T-helper 1 cell treated with Interleukin-12 subunit alpha and Interleukin-12 subunit beta and Interleukin-4 antibody, amounts not matched to agents 30 ng/mL and 1 ng/mL, for 36 hours (primary cell): ENCODE results near the gene ITGBL1. TPM values are rescaled to one million over a fixed set of nuclear protein-coding genes. Genes with fewer than 3 reads are reported as not detected.

Source experiments
- intact Hi-C: fragments of 100-400 bp; cut with micrococcal nuclease; formaldehyde crosslinking; loops from one replicate; pipeline ENCODE4 v1.15.1; 2024
- total RNA-seq: library from RNA; stranded (reverse); gene quantifications from 2 replicates; pipeline ENCODE4 v1.2.3, GENCODE V29; 2022

ITGBL1 gene
- total RNA-seq, 1 donor from 2014 or later, result not detected

- intact Hi-C loops, result no loop called here
Measured at GRCh38 chr13:101738336-101738735, 285.9 kb downstream of the ITGBL1 start.

- intact Hi-C loops, result no loop called here
Measured at GRCh38 chr13:101739382-101740178, 287.1 kb downstream of the ITGBL1 start.

GRCh38 chr13:101746513-101746912, 294.0 kb downstream of the ITGBL1 start:
- intact Hi-C loops, result no loop called here

GRCh38 chr13:101747039-101747438, 294.6 kb downstream of the ITGBL1 start:
- intact Hi-C loops, result no loop called here

GRCh38 chr13:101749584-101749983, 297.1 kb downstream of the ITGBL1 start:
- intact Hi-C loops, result no loop called here

GRCh38 chr13:101751488-101751887, 299.0 kb downstream of the ITGBL1 start:
- intact Hi-C loops, result no loop called here

GRCh38 chr13:101752432-101752831, 300.0 kb downstream of the ITGBL1 start:
- intact Hi-C loops, result no loop called here

- intact Hi-C loops, result no loop called here
Measured at GRCh38 chr13:101755228-101755887, 302.9 kb downstream of the ITGBL1 start.

GRCh38 chr13:101757446-101758039, 305.1 kb downstream of the ITGBL1 start:
- intact Hi-C loops, result loop anchor here (1.0 kb wide), 2 partner anchors 243 to 613 kb away; no protein-coding TSS in a partner anchor

- intact Hi-C loops, result no loop called here
Measured at GRCh38 chr13:101763191-101763590, 310.7 kb downstream of the ITGBL1 start.

Other genes with a start within 250 kb of the ITGBL1 start
- not detected in 2 replicates for gene NALCN, start 36.2 kb upstream of the ITGBL1 start, total RNA-seq